ENCODE data around the gene PDXDC1.
"Not testable (repeated sequence)": the region's sequence is repeated elsewhere in the genome, so short reads cannot be mapped to it uniquely, and the experiment has no call there.

PDXDC1 gene

GRCh38 chr16:15166177-15166576, 191.4 kb downstream of the PDXDC1 start:
- not testable (repeated sequence) for DNase-seq

GRCh38 chr16:15168303-15168702, 193.5 kb downstream of the PDXDC1 start:
- not testable (repeated sequence) for DNase-seq

DNA sequence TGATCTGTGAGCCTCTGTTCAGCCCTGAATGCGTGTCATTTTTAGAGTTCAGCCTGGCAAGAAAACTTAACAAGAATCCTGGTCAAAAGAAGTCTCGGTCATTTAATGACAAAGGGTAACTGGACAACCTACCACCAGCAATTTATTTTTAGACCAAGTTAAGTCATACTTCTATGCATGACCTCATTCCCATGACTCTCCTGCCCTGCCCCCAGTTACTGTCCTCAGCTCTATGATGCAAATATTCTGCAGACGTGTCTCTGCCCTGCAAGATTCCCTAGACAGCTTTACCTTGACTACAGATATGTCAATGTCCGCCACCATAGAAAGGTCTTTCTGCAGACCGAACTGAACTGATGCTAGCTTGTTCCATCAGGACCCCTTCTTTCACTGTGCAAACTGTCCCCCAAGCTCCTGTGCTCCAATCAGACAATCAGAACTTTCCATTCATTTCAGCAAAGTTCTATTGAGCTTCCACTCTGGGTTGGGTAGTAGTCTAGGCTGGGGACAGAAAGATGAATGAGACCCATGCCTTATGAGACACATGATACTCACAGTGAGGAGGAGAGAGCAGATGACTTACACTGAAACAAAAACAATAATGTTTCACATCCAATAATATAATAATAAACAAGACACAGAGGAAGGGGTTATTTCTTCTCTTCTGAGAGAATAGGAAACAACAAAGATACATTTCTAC, 194.3 kb downstream of the PDXDC1 start:
- not testable (repeated sequence) for DNase-seq

GRCh38 chr16:15179909-15180308, 205.1 kb downstream of the PDXDC1 start:
- DNase-seq = not testable (repeated sequence)

GRCh38 chr16:15180946-15181345, 206.1 kb downstream of the PDXDC1 start:
- DNase-seq = not testable (repeated sequence)

DNA sequence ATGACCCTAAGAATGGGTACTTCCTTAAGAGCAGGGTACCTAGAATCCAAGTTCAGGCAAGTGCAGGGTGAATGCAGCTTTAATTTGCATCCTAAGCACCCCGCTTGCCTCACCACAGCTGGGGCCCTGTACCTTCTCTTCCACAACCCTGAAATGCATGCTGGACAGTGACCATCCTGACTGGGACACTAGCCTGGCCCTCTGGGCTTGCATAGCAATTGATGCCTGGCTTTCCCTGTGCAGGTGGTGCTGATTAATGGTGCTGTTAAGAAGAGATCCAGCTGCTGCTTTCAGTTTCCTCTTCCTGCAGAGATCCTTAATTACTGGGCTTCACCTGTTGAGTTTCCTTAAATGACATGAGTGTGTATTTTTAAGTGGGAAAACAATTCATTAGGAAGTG, 209.2 kb downstream of the PDXDC1 start:
- DNase-seq = not testable (repeated sequence)

All from NCI-H1694 (cell line).